IPS-18c (cell line): ENCODE results near the gene TBC1D4.

Source experiments
- H3K4me3 ChIP-seq: 2 replicates; pipeline ENCODE4 v1.7.0; 2013; ENCODE audit warnings: low read depth, mild to moderate bottlenecking, low read length, moderate library complexity; ENCODE audit not compliant: insufficient read depth
- H3K9me3 ChIP-seq: one replicate; pipeline ENCODE4 v1.6.1; 2013; ENCODE audit warnings: mild to moderate bottlenecking, low read length, moderate library complexity; ENCODE audit not compliant: control insufficient read depth, insufficient read depth

Gene TBC1D4

GRCh38 chr13:75390229-75390628 is 91.7 kb downstream of the TBC1D4 start:
- H3K4me3 ChIP-seq, result no peak overlapping the region
- H3K9me3 ChIP-seq, result no peaks in the 10 kb centered on the region

GRCh38 chr13:75385708-75386083 is 96.3 kb downstream of the TBC1D4 start:
- H3K4me3 ChIP-seq, result no peak overlapping the region

GRCh38 chr13:75384879-75385707 is 96.9 kb downstream of the TBC1D4 start:
- no peaks in the 10 kb centered on the region for H3K9me3 ChIP-seq
- H3K4me3 ChIP-seq, result no peak overlapping the region

More at GRCh38 chr13:75385708-75386083, 96.3 kb downstream of the TBC1D4 start:
- H3K9me3 ChIP-seq, result no peaks in the 10 kb centered on the region

- no peak overlapping the region for H3K4me3 ChIP-seq
- H3K9me3 ChIP-seq, result no peaks in the 10 kb centered on the region
Measured at GRCh38 chr13:75383064-75383715, 98.8 kb downstream of the TBC1D4 start.

GRCh38 chr13:75378301-75378700 is 103.7 kb downstream of the TBC1D4 start:
- no peak overlapping the region for H3K4me3 ChIP-seq
- H3K9me3 ChIP-seq, result no peaks in the 10 kb centered on the region

- H3K4me3 ChIP-seq, result no peak overlapping the region
- no peaks in the 10 kb centered on the region for H3K9me3 ChIP-seq
Measured at GRCh38 chr13:75376792-75377402, 105.1 kb downstream of the TBC1D4 start.

GRCh38 chr13:75375329-75375728 is 106.6 kb downstream of the TBC1D4 start:
- H3K4me3 ChIP-seq, result no peak overlapping the region
- no peaks in the 10 kb centered on the region for H3K9me3 ChIP-seq

- Histone ChIP-seq H3K4me3 (no peak overlapping the region), H3K9me3 (no peaks in the 10 kb centered on the region)
Measured at GRCh38 chr13:75373988-75374387, 108.0 kb downstream of the TBC1D4 start.

GRCh38 chr13:75372923-75373841 is 108.8 kb downstream of the TBC1D4 start:
- Histone ChIP-seq H3K4me3 (no peak overlapping the region), H3K9me3 (no peaks in the 10 kb centered on the region)

GRCh38 chr13:75372517-75372916 is 109.5 kb downstream of the TBC1D4 start:
- H3K4me3 ChIP-seq, result no peak overlapping the region
- H3K9me3 ChIP-seq, result no peaks in the 10 kb centered on the region

- no peaks in the 10 kb centered on the region for H3K9me3 ChIP-seq
- no peak overlapping the region for H3K4me3 ChIP-seq
Measured at GRCh38 chr13:75371203-75371602, 110.8 kb downstream of the TBC1D4 start.

GRCh38 chr13:75370774-75371173 is 111.2 kb downstream of the TBC1D4 start:
- Histone ChIP-seq H3K9me3 (no peaks in the 10 kb centered on the region), H3K4me3 (no peak overlapping the region)

- Histone ChIP-seq H3K9me3 (no peaks in the 10 kb centered on the region), H3K4me3 (no peak overlapping the region)
Measured at GRCh38 chr13:75369981-75370380, 112.0 kb downstream of the TBC1D4 start.

GRCh38 chr13:75368167-75368566 is 113.8 kb downstream of the TBC1D4 start:
- H3K9me3 ChIP-seq, result no peaks in the 10 kb centered on the region
- H3K4me3 ChIP-seq, result no peak overlapping the region

- H3K9me3 ChIP-seq, result no peaks in the 10 kb centered on the region
- no peak overlapping the region for H3K4me3 ChIP-seq
Measured at GRCh38 chr13:75366380-75367280, 115.3 kb downstream of the TBC1D4 start.

GRCh38 chr13:75365724-75366173 is 116.2 kb downstream of the TBC1D4 start:
- Histone ChIP-seq H3K9me3 (no peaks in the 10 kb centered on the region), H3K4me3 (no peak overlapping the region)
